Liver (tissue), 9 donors: Measurements from ENCODE around the gene CLIC3. TPM values are rescaled to one million over a fixed set of nuclear protein-coding genes. Genes with fewer than 3 reads are reported as not detected.

Experiments used
- DNase-seq: peaks from one replicate; pipeline ENCODE4 v3.0.0-alpha.2; 2017; ENCODE audit warnings: low spot score
- H3K27ac ChIP-seq, 2 donors: one replicate each; pipeline ENCODE4 v1.7.0; 2013; ENCODE audit warnings: inconsistent platforms in 2 of 2, low read length in 2 of 2, control low read depth in 1 of 2, low read depth in 1 of 2, mild to moderate bottlenecking in 1 of 2
- H3K27me3 ChIP-seq, 4 donors: one replicate each; pipeline versions ENCODE4 v1.6.1 to v1.7.0; 2013; ENCODE audit warnings: low read length in 3 of 4, inconsistent platforms in 1 of 4, mild to moderate bottlenecking in 1 of 4, moderate library complexity in 1 of 4; ENCODE audit not compliant: control insufficient read depth in 4 of 4, insufficient read depth in 4 of 4
- H3K36me3 ChIP-seq, 4 donors: one replicate each; pipeline versions ENCODE4 v1.6.1 to v1.7.0; 2013; ENCODE audit warnings: low read length in 3 of 4, mild to moderate bottlenecking in 3 of 4, low read depth in 1 of 4, moderate library complexity in 1 of 4; ENCODE audit not compliant: control insufficient read depth in 4 of 4, insufficient read depth in 3 of 4
- H3K4me1 ChIP-seq, 4 donors: one replicate each; pipeline versions ENCODE4 v1.6.1 to v1.7.0; 2013; ENCODE audit warnings: low read length in 3 of 4, mild to moderate bottlenecking in 3 of 4, moderate library complexity in 1 of 4; ENCODE audit not compliant: control insufficient read depth in 4 of 4, insufficient read depth in 4 of 4
- H3K4me3 ChIP-seq, 3 donors: one replicate each; pipeline versions ENCODE4 v1.6.1 to v1.7.0; 2013; ENCODE audit warnings: low read length in 3 of 3, control low read depth in 1 of 3, low read depth in 1 of 3, mild to moderate bottlenecking in 1 of 3
- H3K9ac ChIP-seq, 2 donors: one replicate each; pipeline ENCODE4 v1.7.0; 2013; ENCODE audit warnings: low read length in 2 of 2, mild to moderate bottlenecking in 2 of 2, moderate library complexity in 2 of 2, control low read depth in 1 of 2, low read depth in 1 of 2
- H3K9me3 ChIP-seq, 4 donors: one replicate each; pipeline versions ENCODE4 v1.6.1 to v1.7.0; 2013; ENCODE audit warnings: low read length in 3 of 4; ENCODE audit not compliant: control insufficient read depth in 4 of 4
- ATF3 ChIP-seq: IDR thresholded peaks from 2 replicates; pipeline ENCODE4 v1.6.1; 2016; ENCODE audit warnings: antibody characterized with exemption
- CTCF ChIP-seq: fragments of 150-350 bp; IDR thresholded peaks from 2 replicates; pipeline ENCODE4 v1.5.1; 2017; ENCODE audit warnings: improper control_type of control experiment, low read depth, low read length; ENCODE audit not compliant: missing input control
- EGR1 ChIP-seq, 2 donors: IDR thresholded peaks; 2 replicates each; pipeline ENCODE4 v1.6.1; 2016 to 2018; ENCODE audit warnings: antibody characterized with exemption in 2 of 2, low read depth in 2 of 2
- FOXA1 ChIP-seq: IDR thresholded peaks from 2 replicates; pipeline ENCODE4 v1.6.1; 2016; ENCODE audit warnings: antibody characterized with exemption
- FOXA2 ChIP-seq: IDR thresholded peaks from 2 replicates; pipeline ENCODE4 v1.6.1; 2016; ENCODE audit warnings: antibody characterized with exemption
- GABPA ChIP-seq, 2 donors: IDR thresholded peaks in 1 of 2; conservative IDR thresholded peaks in 1 of 2; 2 replicates each; pipeline ENCODE4 v1.6.1; 2016; ENCODE audit warnings: antibody characterized with exemption in 2 of 2, mild to moderate bottlenecking in 1 of 2, moderate library complexity in 1 of 2
- HNF4A ChIP-seq, 2 donors: conservative IDR thresholded peaks; 2 replicates each; pipeline ENCODE4 v1.6.1; 2016; ENCODE audit warnings: antibody characterized with exemption in 2 of 2, mild to moderate bottlenecking in 2 of 2
- HNF4G ChIP-seq: IDR thresholded peaks from 2 replicates; pipeline ENCODE4 v1.6.1; 2016; ENCODE audit warnings: antibody characterized with exemption
- JUND ChIP-seq, 2 donors: IDR thresholded peaks; 2 replicates each; pipeline ENCODE4 v1.6.1; 2016; ENCODE audit warnings: antibody characterized with exemption in 2 of 2
- MAX ChIP-seq: IDR thresholded peaks from 2 replicates; pipeline ENCODE4 v1.6.1; 2016; ENCODE audit warnings: antibody characterized with exemption
- NR2F2 ChIP-seq: IDR thresholded peaks from 2 replicates; pipeline ENCODE4 v1.6.1; 2016; ENCODE audit warnings: antibody characterized with exemption
- RAD21 ChIP-seq, 2 donors: IDR thresholded peaks; 2 replicates each; pipeline ENCODE4 v1.6.1; 2016; ENCODE audit warnings: antibody characterized with exemption in 2 of 2, mild to moderate bottlenecking in 2 of 2
- REST ChIP-seq: IDR thresholded peaks from 2 replicates; pipeline ENCODE4 v1.6.1; 2016; ENCODE audit warnings: antibody characterized with exemption, mild to moderate bottlenecking
- RXRA ChIP-seq, 2 donors: IDR thresholded peaks; 2 replicates each; pipeline ENCODE4 v1.6.1; 2017 to 2018; ENCODE audit warnings: antibody characterized with exemption in 2 of 2, mild to moderate bottlenecking in 1 of 2
- SP1 ChIP-seq: IDR thresholded peaks from 2 replicates; pipeline ENCODE4 v1.6.1; 2018; ENCODE audit warnings: antibody characterized with exemption, mild to moderate bottlenecking
- TAF1 ChIP-seq: conservative IDR thresholded peaks from 2 replicates; pipeline ENCODE4 v1.6.1; 2016; ENCODE audit warnings: antibody characterized with exemption, mild to moderate bottlenecking
- ZBTB33 ChIP-seq: IDR thresholded peaks from 2 replicates; pipeline ENCODE4 v1.6.1; 2016; ENCODE audit warnings: antibody characterized with exemption
- WGBS: extraction: QIAGEN DNeasy Blood & Tissue Kit; methylation state at CpG from one replicate; pipeline ENCODE4 v1.1.7; 2013; 5-methylcytosine and 5-hydroxymethylcytosine counted together
- polyA plus RNA-seq, 2 donors: library from polyadenylated mRNA; stranded (reverse) in 1 of 2; unstranded in 1 of 2; fragments of 200-250 nt in 1 of 2; fragments of >200 nt in 1 of 2; fragmentation: Nextera tagmentation in 1 of 2; extraction: Ambion mirVana in 1 of 2; gene quantifications; one replicate each; pipeline versions ENCODE4 v1.2.1 to v1.2.3, GENCODE V29; 2013 to 2015
- total RNA-seq, 2 donors: library from RNA; depleted of rRNA; stranded (reverse); fragments of >200 nt; gene quantifications; one replicate each; pipeline ENCODE4 v1.2.3, GENCODE V29; 2014
- donor health status: healthy.
- donor health status: healthy.
- donor health status: healthy.
- donor health status: healthy.
- donor health status: healthy.

Gene CLIC3
- total and polyA plus RNA-seq, 4 donors = 0.33 to 0.83 (median 0.40) TPM

GRCh38 chr9:137037035-137037434 lies 40.7 kb upstream of the CLIC3 start:
- 84% methylated on average over 13 of the region's 13 CpGs for WGBS

GRCh38 chr9:137035937-137036336 lies 39.6 kb upstream of the CLIC3 start:
- peaks cover 0 to 3% (median under 1%) of the 10 kb centered on the region in 4 donors for H3K27me3 ChIP-seq
- H3K9ac ChIP-seq = no peak overlapping the region
- TF ChIP-seq JUND (IDR thresholded peaks at IDR 0.05) (no peak), SP1 (no peak), GABPA (IDR thresholded peaks at IDR 0.05 in 1 of 2, conservative IDR thresholded peaks at IDR 0.05 in 1 of 2) (no peak)
- no peak overlapping the region for H3K4me3 ChIP-seq
- WGBS = 77% methylated on average over 8 of the region's 8 CpGs
- no peak for DNase-seq
- H3K4me1 ChIP-seq = peaks cover 0 to 10% (median 1%) of the 10 kb centered on the region in 4 donors
- no peak overlapping the region for H3K27ac ChIP-seq
- no peaks in the 10 kb centered on the region for H3K9me3 ChIP-seq
- H3K36me3 ChIP-seq = no peaks in the 10 kb centered on the region

More at GRCh38 chr9:137037035-137037434, 40.7 kb upstream of the CLIC3 start:
- Histone ChIP-seq H3K9me3 (no peaks in the 10 kb centered on the region), H3K4me3 (no peak overlapping the region), H3K27ac (no peak overlapping the region), H3K36me3 (no peaks in the 10 kb centered on the region), H3K9ac (no peak overlapping the region), H3K4me1 (peaks cover 0 to 10% (median 1%) of the 10 kb centered on the region in 4 donors), H3K27me3 (peaks cover 0 to 4% (median under 1%) of the 10 kb centered on the region in 4 donors)
- no peak for DNase-seq
- no peak for TF ChIP-seq HNF4A (conservative IDR thresholded peaks at IDR 0.05)

GRCh38 chr9:137035507-137035834 lies 39.1 kb upstream of the CLIC3 start:
- no peak overlapping the region for H3K27ac ChIP-seq
- H3K4me3 ChIP-seq = no peak overlapping the region
- H3K9me3 ChIP-seq = no peaks in the 10 kb centered on the region
- TF ChIP-seq FOXA2 (no peak), CTCF (no peak), TAF1 (no peak), GABPA (IDR thresholded peaks at IDR 0.05 in 1 of 2, conservative IDR thresholded peaks at IDR 0.05 in 1 of 2) (no peak), HNF4G (no peak), NR2F2 (no peak), ZBTB33 (no peak), MAX (no peak), JUND (IDR thresholded peaks at IDR 0.05) (no peak), SP1 (no peak), HNF4A (conservative IDR thresholded peaks at IDR 0.05) (no peak), RXRA (IDR thresholded peaks at IDR 0.05) (no peak), REST (no peak), EGR1 (IDR thresholded peaks at IDR 0.05; ENCODE audit: low read depth in 2 of 2) (no peak), FOXA1 (no peak), RAD21 (IDR thresholded peaks at IDR 0.05) (no peak), ATF3 (no peak)
- peaks cover 0 to 2% (median 0%) of the 10 kb centered on the region in 4 donors for H3K27me3 ChIP-seq
- 34% methylated on average over 9 of the region's 9 CpGs for WGBS
- no peak for DNase-seq
- H3K36me3 ChIP-seq = no peaks in the 10 kb centered on the region
- no peak overlapping the region for H3K9ac ChIP-seq
- peaks cover 0 to 10% (median 1%) of the 10 kb centered on the region in 4 donors for H3K4me1 ChIP-seq
